IPS-18c (cell line): Measurements from ENCODE around the gene SLC9A7.
"Not testable (repeated sequence)": the region's sequence is repeated elsewhere in the genome, so short reads cannot be mapped to it uniquely, and the experiment has no call there.

Experiments
- H3K4me3 ChIP-seq: 2 replicates; pipeline ENCODE4 v1.7.0; 2013; ENCODE audit warnings: low read depth, mild to moderate bottlenecking, low read length, moderate library complexity; ENCODE audit not compliant: insufficient read depth
- H3K9me3 ChIP-seq: one replicate; pipeline ENCODE4 v1.6.1; 2013; ENCODE audit warnings: mild to moderate bottlenecking, low read length, moderate library complexity; ENCODE audit not compliant: control insufficient read depth, insufficient read depth

The SLC9A7 gene

DNA sequence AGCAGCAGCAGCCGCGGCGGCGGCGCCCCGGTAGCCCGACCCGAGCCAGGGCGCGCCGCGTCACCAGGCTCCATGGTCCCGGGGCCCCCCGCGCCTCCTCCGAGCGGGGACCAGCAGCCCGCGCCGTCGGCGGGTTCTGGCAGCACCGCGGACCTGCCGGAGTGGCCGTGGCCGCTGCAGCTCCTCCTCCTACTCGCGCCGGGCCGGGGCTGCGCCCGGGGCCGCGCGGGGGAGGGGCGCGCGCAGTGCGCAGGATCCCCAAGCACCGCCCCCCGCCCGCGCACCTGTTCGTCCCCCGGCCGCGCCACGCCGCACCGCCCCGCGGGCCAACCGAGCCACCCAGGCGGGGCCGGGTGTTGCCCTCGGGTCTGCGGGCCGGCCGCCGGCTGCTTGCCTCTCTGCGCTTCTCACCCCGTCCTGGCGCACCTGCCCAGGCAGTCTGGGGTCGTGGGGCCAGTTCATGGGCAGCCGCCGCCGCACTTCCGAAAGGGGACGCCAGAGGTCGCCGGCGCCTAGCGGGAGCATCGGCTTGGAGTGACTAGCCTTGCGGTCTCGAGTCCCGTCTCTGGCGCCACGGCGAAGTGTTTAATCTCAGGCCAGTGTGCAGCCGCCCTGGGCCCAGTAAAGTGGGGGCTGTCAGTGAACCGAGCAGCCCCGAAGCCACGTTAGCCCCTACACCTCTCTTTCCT is at the start of gene SLC9A7:
Gene SLC9A7 (minus strand): TSS at position 163 of the 689 bp plus-strand sequence. CDS start 89 bp downstream, at position 74.
- Histone ChIP-seq H3K4me3 (peak within 1 kb of the TSS; percentile 69), H3K9me3 (peaks cover 12% of the 10 kb centered on the region)

DNA sequence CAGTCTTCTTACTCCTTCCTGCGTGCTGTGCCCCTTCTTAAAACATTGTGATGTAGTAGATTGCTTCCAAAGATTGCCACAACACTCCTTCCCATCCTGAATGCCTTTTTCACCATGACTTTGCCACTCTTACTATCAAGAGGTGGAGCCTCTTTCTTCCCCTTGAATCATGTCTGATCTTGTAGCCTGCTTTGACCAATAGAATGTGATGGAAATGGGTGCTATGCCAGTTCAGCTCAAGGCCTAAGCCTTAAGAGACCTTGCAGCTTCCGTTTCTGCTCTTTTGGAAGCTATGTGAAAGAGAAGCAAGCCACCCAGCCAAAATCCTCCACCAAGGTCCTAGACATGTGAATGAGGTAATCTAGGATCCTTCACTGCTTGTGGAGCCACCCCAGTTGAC is 46.4 kb upstream of the SLC9A7 start:
- Histone ChIP-seq H3K4me3 (no peak overlapping the region), H3K9me3 (peaks cover 2% of the 10 kb centered on the region)

DNA sequence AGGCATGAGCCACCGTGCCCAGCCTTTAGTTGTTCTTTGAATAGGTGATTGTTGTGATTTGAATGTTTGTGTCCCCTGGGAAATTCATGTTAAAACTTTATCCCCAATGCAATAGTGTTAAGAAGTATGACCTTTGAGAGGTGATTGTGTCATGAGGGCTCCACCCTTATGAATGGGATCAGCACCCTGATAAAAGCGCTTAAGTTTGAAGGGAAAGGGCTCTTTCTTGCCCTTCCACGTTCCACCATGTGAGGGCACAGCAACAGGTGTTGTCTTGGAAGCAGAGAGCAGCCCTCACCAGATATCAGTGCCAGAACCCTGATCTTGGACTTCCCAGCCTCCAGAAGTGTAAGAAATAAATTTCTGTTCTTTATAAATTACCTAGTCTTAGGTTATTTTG is 44.2 kb upstream of the SLC9A7 start:
- Histone ChIP-seq H3K4me3 (no peak overlapping the region), H3K9me3 (peaks cover 2% of the 10 kb centered on the region)

- no peak overlapping the region for H3K4me3 ChIP-seq
- H3K9me3 ChIP-seq, result no peaks in the 10 kb centered on the region
These were observed 37.8 kb upstream of the SLC9A7 start for GRCh38 chrX:46796574-46797191.

DNA sequence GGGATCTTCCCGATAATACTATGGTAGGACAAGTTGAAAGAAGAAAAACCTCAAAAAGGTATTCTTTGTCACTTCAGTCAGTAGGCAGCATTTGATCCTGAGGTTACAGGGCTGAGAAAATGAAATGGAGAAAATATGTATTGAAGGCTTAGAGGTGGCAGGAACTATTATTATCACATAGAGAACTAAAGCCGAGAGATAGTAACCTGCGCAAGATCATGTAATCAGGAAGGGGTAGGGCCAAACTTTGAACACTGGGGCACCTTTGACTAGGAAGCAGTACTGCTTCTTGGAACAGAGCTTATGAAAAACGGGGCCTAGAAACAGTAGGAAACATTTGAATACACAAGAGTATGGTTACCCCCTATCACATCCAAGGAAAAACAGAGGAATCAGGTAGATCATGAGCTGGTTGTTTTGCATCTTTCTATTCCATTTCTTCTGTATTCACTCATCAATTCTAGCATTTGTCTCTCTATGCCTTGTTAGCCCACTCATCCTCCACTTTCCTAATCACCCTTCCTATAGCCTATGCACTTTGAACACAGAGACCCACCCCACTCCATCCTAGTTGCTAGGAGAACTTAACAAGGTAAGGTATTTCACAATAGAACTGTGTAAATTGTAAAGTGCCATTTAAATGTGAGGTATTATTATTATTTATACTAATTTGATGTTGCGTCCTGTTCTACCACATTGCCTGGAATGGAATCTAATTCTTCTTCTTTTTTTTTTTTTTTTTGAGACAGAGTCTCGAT is 34.6 kb upstream of the SLC9A7 start:
- Histone ChIP-seq H3K4me3 (no peak overlapping the region), H3K9me3 (no peaks in the 10 kb centered on the region)

DNA sequence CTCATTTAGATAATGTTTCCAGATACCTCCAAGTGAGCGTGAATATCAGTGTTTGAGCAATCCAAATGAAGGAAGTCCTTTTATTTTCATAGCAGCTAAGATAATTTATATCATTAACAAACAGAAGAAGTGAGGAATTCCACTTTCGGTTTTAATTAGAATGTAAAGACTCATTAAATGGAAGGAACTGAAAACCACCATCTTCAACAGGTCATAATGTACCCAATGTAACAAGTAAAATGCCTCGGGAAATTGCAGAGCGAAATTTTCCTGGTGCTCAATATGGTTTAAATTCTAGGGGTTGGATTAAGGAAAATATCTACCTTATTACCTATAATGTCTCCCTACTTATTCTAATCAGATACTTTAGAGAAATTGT is 33.9 kb upstream of the SLC9A7 start:
- Histone ChIP-seq H3K9me3 (no peaks in the 10 kb centered on the region), H3K4me3 (no peak overlapping the region)

GRCh38 chrX:46791927-46792809 is 33.2 kb upstream of the SLC9A7 start:
- Histone ChIP-seq H3K4me3 (no peak overlapping the region), H3K9me3 (no peaks in the 10 kb centered on the region)

GRCh38 chrX:46788902-46789301 is 30.0 kb upstream of the SLC9A7 start:
- no peaks in the 10 kb centered on the region for H3K9me3 ChIP-seq
- H3K4me3 ChIP-seq, result no peak overlapping the region

- not testable (repeated sequence) for H3K9me3 ChIP-seq, H3K4me3 ChIP-seq
These were observed 25.5 kb upstream of the SLC9A7 start for GRCh38 chrX:46784437-46784836.

DNA sequence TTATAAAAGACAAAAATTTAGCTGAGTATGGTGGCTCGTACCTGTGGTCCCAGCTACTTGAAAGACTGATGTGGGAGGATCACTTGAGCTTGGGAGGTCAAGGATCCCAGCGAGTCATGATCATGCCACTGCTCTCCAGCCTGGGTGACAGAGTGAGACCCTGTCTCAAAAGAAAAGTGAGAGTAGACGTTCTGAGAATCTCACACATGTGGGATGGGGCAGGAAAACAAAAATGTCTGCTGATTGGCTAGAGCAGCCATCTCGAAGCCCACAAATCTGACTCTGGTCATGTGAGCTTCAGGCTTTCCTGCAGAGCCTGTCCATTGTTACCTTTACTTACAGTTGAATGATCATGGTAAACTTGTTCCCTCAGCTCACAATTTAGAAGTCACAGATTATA is 23.1 kb upstream of the SLC9A7 start:
- Histone ChIP-seq H3K4me3 (no peak overlapping the region), H3K9me3 (peaks cover 2% of the 10 kb centered on the region)

DNA sequence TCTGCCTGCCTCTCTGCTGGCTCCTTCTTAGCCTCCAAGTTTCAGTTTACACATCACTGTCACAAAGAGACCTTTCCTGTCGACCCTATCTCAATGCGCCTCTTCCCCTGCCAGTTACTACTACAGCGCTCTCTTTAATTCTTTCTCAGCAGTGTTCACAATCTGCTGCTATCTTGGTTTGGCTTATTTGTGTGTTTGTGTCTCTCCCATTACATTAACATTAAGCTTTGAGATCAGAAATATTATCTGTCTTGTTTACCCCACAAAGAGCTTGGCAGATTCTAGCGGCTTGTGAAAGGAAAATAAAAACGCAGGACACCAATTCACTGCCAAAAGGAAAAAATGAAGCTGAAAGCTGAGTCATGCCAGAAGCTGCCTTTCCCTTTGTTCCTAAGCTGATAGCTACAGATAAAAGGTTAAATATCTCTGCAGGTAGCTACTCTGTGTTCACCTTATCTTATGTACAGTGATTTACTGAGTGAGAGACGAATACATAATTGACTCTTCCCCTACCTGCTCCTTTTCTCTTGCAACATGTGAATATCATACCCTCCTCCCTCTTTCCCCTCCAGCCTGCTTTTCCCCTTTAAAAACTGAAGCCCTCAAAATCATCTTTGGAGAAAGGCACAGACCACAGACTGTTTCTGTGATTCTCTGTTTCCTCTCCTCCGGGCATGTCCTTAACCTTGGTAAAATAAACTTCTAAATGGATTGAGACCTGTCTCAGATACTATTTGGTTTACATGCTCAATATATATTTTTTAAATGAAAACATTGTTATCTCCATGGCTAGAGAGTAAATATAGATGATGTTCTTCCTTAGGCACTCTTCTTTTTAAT is 19.3 kb upstream of the SLC9A7 start:
- Histone ChIP-seq H3K9me3 (peaks cover 8% of the 10 kb centered on the region), H3K4me3 (no peak overlapping the region)

DNA sequence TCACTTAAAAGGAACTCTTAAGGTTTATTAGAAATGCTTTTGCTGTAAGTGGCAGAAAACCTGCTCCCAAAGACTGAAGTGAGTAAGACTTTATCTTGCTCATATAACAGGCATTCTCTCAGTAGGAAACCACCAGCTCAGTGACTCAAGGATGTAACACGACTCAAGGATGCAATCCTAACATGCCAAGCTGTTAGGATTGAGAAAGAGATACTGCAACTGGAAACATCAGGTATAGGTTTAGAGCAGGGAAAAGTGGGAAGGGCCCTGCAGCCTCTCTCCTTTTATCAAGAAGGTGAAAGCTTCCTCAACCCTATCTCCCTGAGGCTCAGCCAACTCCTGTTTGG is 11.9 kb upstream of the SLC9A7 start:
- Histone ChIP-seq H3K4me3 (no peak overlapping the region), H3K9me3 (peaks cover 6% of the 10 kb centered on the region)

DNA sequence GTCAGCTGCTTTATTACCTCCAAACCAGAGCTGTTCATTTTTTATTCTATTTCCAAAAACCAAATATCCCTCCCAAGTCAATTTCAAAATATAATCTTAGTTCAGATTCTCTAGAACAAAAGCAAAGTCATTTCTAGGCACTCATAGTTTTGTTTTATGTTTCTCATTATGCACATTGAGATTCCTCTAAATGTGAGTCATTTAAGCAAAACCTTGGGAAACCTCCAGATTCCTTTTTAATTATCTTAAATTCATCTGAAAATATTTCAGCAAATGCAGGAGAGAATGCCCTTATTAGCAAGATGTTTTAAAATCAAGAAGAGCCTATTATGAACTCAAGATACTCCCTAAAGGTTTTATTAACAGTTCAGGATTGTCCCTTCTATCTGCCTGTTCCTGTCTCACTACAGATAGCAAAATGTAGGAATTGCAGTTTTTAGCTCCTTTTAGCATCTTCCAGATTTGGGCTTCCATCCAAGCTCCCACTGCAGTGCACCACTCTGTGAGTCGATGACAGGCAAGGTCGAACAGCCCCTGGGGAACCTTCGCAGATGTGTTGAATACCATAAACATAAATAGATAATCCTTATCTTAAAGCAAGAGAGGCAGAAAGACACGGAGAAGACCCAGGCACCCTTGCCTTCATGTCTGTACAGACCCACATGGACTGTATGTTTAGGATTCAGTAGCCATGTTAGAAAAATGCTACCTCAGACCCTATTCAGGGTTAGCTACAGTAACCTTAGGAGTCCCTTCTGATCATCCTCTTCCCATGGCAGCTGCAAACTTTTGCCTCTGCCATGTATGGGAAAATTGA is 11.3 kb upstream of the SLC9A7 start:
- H3K4me3 ChIP-seq, result no peak overlapping the region
- H3K9me3 ChIP-seq, result peaks cover 5% of the 10 kb centered on the region

DNA sequence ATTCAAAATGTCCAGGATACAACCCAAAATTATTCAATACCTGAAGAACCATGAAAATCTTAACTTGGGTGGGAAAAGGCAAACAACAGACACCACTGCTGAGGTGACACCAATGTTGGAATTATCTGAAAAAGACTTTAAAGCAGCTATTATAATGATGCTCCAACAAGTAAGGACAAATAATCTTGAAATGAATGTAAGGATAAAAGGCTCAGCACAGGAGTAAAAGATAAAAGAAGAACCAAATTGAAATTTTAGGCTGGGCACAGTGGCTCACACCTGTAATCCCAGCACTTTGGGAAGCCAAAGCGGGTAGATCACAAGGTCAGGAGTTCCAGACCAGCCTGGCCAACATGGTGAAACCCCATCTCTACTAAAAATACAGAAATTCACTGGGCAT is 4.0 kb upstream of the SLC9A7 start:
- Histone ChIP-seq H3K4me3 (no peak overlapping the region), H3K9me3 (peaks cover 10% of the 10 kb centered on the region)

GRCh38 chrX:46759645-46759974 is 692 bp upstream of the SLC9A7 start:
- H3K9me3 ChIP-seq, result peaks cover 12% of the 10 kb centered on the region
- H3K4me3 ChIP-seq, result peak overlapping the region; percentile 69; the same call in 1 of the 2 replicates
